MCF 10A (cell line): ENCODE measurements around the gene TSC1. TPM values are rescaled to one million over a fixed set of nuclear protein-coding genes. Genes with fewer than 3 reads are reported as not detected.

Experiments used
- BruUV-seq: library from RNA; stranded (reverse); fragments of 400-500 nt; replicated peaks from 2 replicates; lab custom pipeline; 2021; lab: Mats Ljungman, UMichigan
- CTCF ChIA-PET: fragments of 300-600 bp; sonication (Branson Sonifier 250); formaldehyde crosslinking; extraction: SDS; loops from one replicate; lab custom pipeline; 2021; ENCODE audit warnings: antibody characterized with exemption, inconsistent platforms; lab: Yijun Ruan, JAX
- POLR2A ChIA-PET: fragments of 300-600, 350-650 bp; sonication (Branson Sonifier 250); formaldehyde crosslinking; extraction: SDS; loops from one replicate; lab custom pipeline; 2020; ENCODE audit warnings: antibody characterized with exemption, inconsistent platforms; lab: Yijun Ruan, JAX
- DNase-seq: peaks from one replicate; pipeline ENCODE4 v3.0.0-alpha.2; 2018; ENCODE audit not compliant: unreplicated experiment
- H3K27ac Mint-ChIP-seq: one replicate; pipeline ENCODE4 v1.8.0; 2022; ENCODE audit warnings: mild to moderate bottlenecking, low read depth, mixed read lengths; ENCODE audit not compliant: unreplicated experiment
- H3K27me3 Mint-ChIP-seq: one replicate; pipeline ENCODE4 v1.8.0; 2022; ENCODE audit warnings: mixed read lengths; ENCODE audit not compliant: insufficient read depth, unreplicated experiment
- H3K36me3 Mint-ChIP-seq: one replicate; pipeline ENCODE4 v1.8.0; 2022; ENCODE audit warnings: mild to moderate bottlenecking, moderate library complexity, mixed read lengths; ENCODE audit not compliant: insufficient read depth, unreplicated experiment
- H3K4me1 Mint-ChIP-seq: one replicate; pipeline ENCODE4 v1.8.0; 2022; ENCODE audit warnings: mixed read lengths; ENCODE audit not compliant: insufficient read depth, unreplicated experiment
- H3K4me3 Mint-ChIP-seq: one replicate; pipeline ENCODE4 v1.8.0; 2022; ENCODE audit warnings: mild to moderate bottlenecking, moderate library complexity, mixed read lengths; ENCODE audit not compliant: unreplicated experiment
- H3K9me3 Mint-ChIP-seq: one replicate; pipeline ENCODE4 v1.8.0; 2022; ENCODE audit warnings: mixed read lengths; ENCODE audit not compliant: unreplicated experiment
- CTCF ChIP-seq: fragments of 200-600 bp; IDR thresholded peaks from one replicate; pipeline ENCODE4 v1.8.0; 2022; ENCODE audit warnings: antibody characterized with exemption, mild to moderate bottlenecking; ENCODE audit not compliant: unreplicated experiment
- intact Hi-C: fragments of 100-400 bp; cut with micrococcal nuclease; formaldehyde crosslinking; loops from 2 replicates; pipeline ENCODE4 v1.14.1; 2022
- total RNA-seq: library from RNA; stranded (reverse); gene quantifications from 2 replicates; pipeline ENCODE4 v1.2.3, GENCODE V29; 2022

The TSC1 gene
- total RNA-seq, 1 experiment from 2014 or later: 36.6 TPM

- Mint-ChIP-seq H3K9me3 (no peaks in the 10 kb centered on the region), H3K4me1 (no peaks in the 10 kb centered on the region), H3K27me3 (peaks cover 40% of the 10 kb centered on the region), H3K4me3 (no peak overlapping the region), H3K36me3 (no peaks in the 10 kb centered on the region), H3K27ac (no peak overlapping the region)
- no TSS peak for BruUV-seq
- TF ChIP-seq CTCF: no peak
- ChIA-PET POLR2A (no interaction called here), CTCF (no interaction called here)
- no peak for DNase-seq
- intact Hi-C loops: no loop called here
Measured at GRCh38 chr9:132985071-132985350, 40.6 kb upstream of the TSC1 start.

- Mint-ChIP-seq H3K4me3 (no peak overlapping the region), H3K27me3 (peaks cover 41% of the 10 kb centered on the region), H3K9me3 (no peaks in the 10 kb centered on the region), H3K27ac (no peak overlapping the region), H3K4me1 (no peaks in the 10 kb centered on the region), H3K36me3 (no peaks in the 10 kb centered on the region)
- POLR2A ChIA-PET: no interaction called here
- intact Hi-C loops: no loop called here
- CTCF ChIA-PET: interaction anchor here (0.7 kb wide), 1 partner anchor 389 kb away, joined by 3 read pairs; no protein-coding TSS in a partner anchor
- no TSS peak for BruUV-seq
- no peak for TF ChIP-seq CTCF
- DNase-seq: no peak
Measured at GRCh38 chr9:132984202-132985070, 40.0 kb upstream of the TSC1 start.

GRCh38 chr9:132983491-132984201 lies 39.2 kb upstream of the TSC1 start:
- TF ChIP-seq CTCF: no peak
- intact Hi-C loops: no loop called here
- Mint-ChIP-seq H3K9me3 (no peaks in the 10 kb centered on the region), H3K27me3 (peaks cover 48% of the 10 kb centered on the region), H3K4me3 (no peak overlapping the region), H3K4me1 (no peaks in the 10 kb centered on the region), H3K36me3 (no peaks in the 10 kb centered on the region), H3K27ac (no peak overlapping the region)
- CTCF ChIA-PET: interaction anchor here (0.7 kb wide), 1 partner anchor 389 kb away, joined by 3 read pairs; no protein-coding TSS in a partner anchor
- BruUV-seq: no TSS peak
- DNase-seq: no peak
- POLR2A ChIA-PET: no interaction called here

- intact Hi-C loops: no loop called here
- H3K27ac Mint-ChIP-seq: no peak overlapping the region
- H3K9me3 Mint-ChIP-seq: no peaks in the 10 kb centered on the region
- no TSS peak for BruUV-seq
- TF ChIP-seq CTCF: no peak
- H3K4me3 Mint-ChIP-seq: no peak overlapping the region
- peaks cover 60% of the 10 kb centered on the region for H3K27me3 Mint-ChIP-seq
- POLR2A ChIA-PET: interaction anchor here (1.0 kb wide), 1 partner anchor 48 kb away, joined by 4 read pairs; the partner anchor contains the start of gene GTF3C5
- CTCF ChIA-PET: interaction anchor here (0.7 to 2.2 kb wide), 3 partner anchors 9 to 372 kb away, joined by 3 to 8 read pairs (median 6); no protein-coding TSS in a partner anchor
- DNase-seq: no peak
- H3K36me3 Mint-ChIP-seq: no peaks in the 10 kb centered on the region
- H3K4me1 Mint-ChIP-seq: no peaks in the 10 kb centered on the region
Measured at GRCh38 chr9:132982458-132982857, 38.0 kb upstream of the TSC1 start.
